ENCODE measurements around the gene TBC1D32.

- TF ChIP-seq CTCF (conservative IDR thresholded peaks at IDR 0.05; ENCODE audit: low read length) = no peak
- TF ChIP-seq EZH2phosphoT487 (IDR thresholded peaks at IDR 0.05; ENCODE audit: borderline replicate concordance) = no peak
Observed at GRCh38 chr6:121160276-121160675, 174.0 kb downstream of the TBC1D32 start.

All from Loucy (cell line).